Measurements from ENCODE around the gene FLII.

The FLII gene

GRCh38 chr17:18260332-18261145, 2.0 kb upstream of the FLII start, which contains the start of gene MIEF2:
Gene MIEF2 (plus strand): TSS chr17:18260662. CDS start chr17:18262721, 2,059 bp downstream.
- peak; percentile 94 for DNase-seq

GRCh38 chr17:18259621-18260331, 1.2 kb upstream of the FLII start:
- no peak for DNase-seq

GRCh38 chr17:18257982-18258355, 569 bp downstream of the FLII start:
- DNase-seq = peak; percentile 65

GRCh38 chr17:18257268-18257981, 1.1 kb downstream of the FLII start:
- no peak for DNase-seq

- DNase-seq = no peak
Measured at GRCh38 chr17:18256776-18257175, 1.8 kb downstream of the FLII start.

- no peak for DNase-seq
Measured at GRCh38 chr17:18256351-18256750, 2.2 kb downstream of the FLII start.

- DNase-seq = no peak
Measured at GRCh38 chr17:18254888-18255649, 3.5 kb downstream of the FLII start.

- no peak for DNase-seq
Measured at GRCh38 chr17:18253947-18254821, 4.4 kb downstream of the FLII start.

- DNase-seq = no peak
Measured at GRCh38 chr17:18253187-18253884, 5.2 kb downstream of the FLII start.

- DNase-seq = no peak
Measured at GRCh38 chr17:18252160-18252559, 6.4 kb downstream of the FLII start.

- DNase-seq = no peak
Measured at GRCh38 chr17:18251204-18251603, 7.3 kb downstream of the FLII start.

- DNase-seq = no peak
Measured at GRCh38 chr17:18250708-18251107, 7.8 kb downstream of the FLII start.

GRCh38 chr17:18250259-18250658, 8.3 kb downstream of the FLII start:
- DNase-seq = no peak

GRCh38 chr17:18248811-18249210, 9.7 kb downstream of the FLII start:
- DNase-seq = no peak

- DNase-seq = peak; percentile 81
Measured at GRCh38 chr17:18248300-18248731, 10.2 kb downstream of the FLII start.

- no peak for DNase-seq
Measured at GRCh38 chr17:18247613-18248001, 10.9 kb downstream of the FLII start.

GRCh38 chr17:18246880-18247612, 11.5 kb downstream of the FLII start:
- DNase-seq = peak; percentile 44

GRCh38 chr17:18246109-18246725, 12.3 kb downstream of the FLII start:
- DNase-seq = no peak

- no peak for DNase-seq
Measured at GRCh38 chr17:18245038-18245776, 13.3 kb downstream of the FLII start.
